ENCODE measurements around the gene SREBF2. TPM values are rescaled to one million over a fixed set of nuclear protein-coding genes. Genes with fewer than 3 reads are reported as not detected.
A peak's percentile ranks its signal among the peaks of the same experiment; 100 is the strongest.

Gene SREBF2
- polyA plus RNA-seq, 2 of the 4 experiments (the other 2 are of a cell fraction), result 19.4 to 30.8 TPM

DNA sequence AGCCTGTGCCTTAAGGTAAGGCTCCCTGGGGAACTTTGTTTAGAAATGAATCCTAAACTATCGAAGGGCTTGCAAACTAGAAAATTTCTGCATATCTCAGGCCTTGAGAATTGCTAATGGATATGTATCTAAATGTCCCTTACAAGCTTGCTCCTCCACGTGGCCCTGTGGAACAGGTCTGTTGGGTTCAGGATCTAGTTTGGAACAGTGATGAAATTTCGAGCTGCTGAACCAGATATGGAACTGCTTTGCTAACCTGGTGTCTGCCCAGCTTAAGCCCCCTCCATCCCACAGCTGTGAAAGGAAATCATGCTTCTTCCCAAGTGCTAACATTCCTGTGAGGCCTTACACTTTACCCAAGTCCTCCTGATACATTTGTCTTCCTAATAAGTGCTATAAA, 11.6 kb downstream of the SREBF2 start:
- H3K4me3 ChIP-seq, result no peak overlapping the region
- 59% methylated on average over 3 of the region's 3 CpGs for WGBS (ENCODE audit: missing lambda C conversion rate)
- 0 out of 6 replicates have a peak overlapping the region, but pooled peaks of 1 of the 2 experiments have one; percentile 37 for H3K27ac ChIP-seq
- TF ChIP-seq HOXB5 (CRISPR knock-in tag; IDR thresholded peaks at IDR 0.05), result no peak
- TF ChIP-seq, protein P1, sequence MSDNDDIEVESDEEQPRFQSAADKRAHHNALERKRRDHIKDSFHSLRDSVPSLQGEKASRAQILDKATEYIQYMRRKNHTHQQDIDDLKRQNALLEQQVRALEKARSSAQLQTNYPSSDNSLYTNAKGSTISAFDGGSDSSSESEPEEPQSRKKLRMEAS (IDR thresholded peaks at IDR 0.05), result no peak
- no peak for TF ChIP-seq KDM5A (IDR thresholded peaks at IDR 0.05)
- TF ChIP-seq NFE2L2 (conservative IDR thresholded peaks at IDR 0.05; ENCODE audit: low read length), result no peak
- no peak for TF ChIP-seq TP53 (CRISPR knock-in tag; IDR thresholded peaks at IDR 0.05)
- TF ChIP-seq CBX8 (IDR thresholded peaks at IDR 0.05), result no peak
- TF ChIP-seq HEYL (CRISPR knock-in tag; IDR thresholded peaks at IDR 0.05), result no peak
- no peak for TF ChIP-seq MYC (IDR thresholded peaks at IDR 0.05; ENCODE audit: borderline replicate concordance, low read length)
- TF ChIP-seq, protein P2, sequence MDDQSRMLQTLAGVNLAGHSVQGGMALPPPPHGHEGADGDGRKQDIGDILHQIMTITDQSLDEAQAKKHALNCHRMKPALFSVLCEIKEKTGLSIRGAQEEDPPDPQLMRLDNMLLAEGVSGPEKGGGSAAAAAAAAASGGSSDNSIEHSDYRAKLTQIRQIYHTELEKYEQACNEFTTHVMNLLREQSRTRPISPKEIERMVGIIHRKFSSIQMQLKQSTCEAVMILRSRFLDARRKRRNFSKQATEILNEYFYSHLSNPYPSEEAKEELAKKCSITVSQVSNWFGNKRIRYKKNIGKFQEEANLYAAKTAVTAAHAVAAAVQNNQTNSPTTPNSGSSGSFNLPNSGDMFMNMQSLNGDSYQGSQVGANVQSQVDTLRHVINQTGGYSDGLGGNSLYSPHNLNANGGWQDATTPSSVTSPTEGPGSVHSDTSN (IDR thresholded peaks at IDR 0.05), result no peak
- TF ChIP-seq, protein P3, sequence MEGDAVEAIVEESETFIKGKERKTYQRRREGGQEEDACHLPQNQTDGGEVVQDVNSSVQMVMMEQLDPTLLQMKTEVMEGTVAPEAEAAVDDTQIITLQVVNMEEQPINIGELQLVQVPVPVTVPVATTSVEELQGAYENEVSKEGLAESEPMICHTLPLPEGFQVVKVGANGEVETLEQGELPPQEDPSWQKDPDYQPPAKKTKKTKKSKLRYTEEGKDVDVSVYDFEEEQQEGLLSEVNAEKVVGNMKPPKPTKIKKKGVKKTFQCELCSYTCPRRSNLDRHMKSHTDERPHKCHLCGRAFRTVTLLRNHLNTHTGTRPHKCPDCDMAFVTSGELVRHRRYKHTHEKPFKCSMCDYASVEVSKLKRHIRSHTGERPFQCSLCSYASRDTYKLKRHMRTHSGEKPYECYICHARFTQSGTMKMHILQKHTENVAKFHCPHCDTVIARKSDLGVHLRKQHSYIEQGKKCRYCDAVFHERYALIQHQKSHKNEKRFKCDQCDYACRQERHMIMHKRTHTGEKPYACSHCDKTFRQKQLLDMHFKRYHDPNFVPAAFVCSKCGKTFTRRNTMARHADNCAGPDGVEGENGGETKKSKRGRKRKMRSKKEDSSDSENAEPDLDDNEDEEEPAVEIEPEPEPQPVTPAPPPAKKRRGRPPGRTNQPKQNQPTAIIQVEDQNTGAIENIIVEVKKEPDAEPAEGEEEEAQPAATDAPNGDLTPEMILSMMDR (IDR thresholded peaks at IDR 0.05), result no peak
- TF ChIP-seq ZC3H11A (IDR thresholded peaks at IDR 0.05), result no peak
- TF ChIP-seq HDAC2 (IDR thresholded peaks at IDR 0.05), result no peak
- no peak for TF ChIP-seq CBX2 (IDR thresholded peaks at IDR 0.05; ENCODE audit: borderline replicate concordance, low read depth)
- TF ChIP-seq MAFK (IDR thresholded peaks at IDR 0.05; ENCODE audit: partially characterized antibody), result no peak
- TF ChIP-seq SREBF2 (IDR thresholded peaks at IDR 0.05), result no peak
- no peak for TF ChIP-seq CEBPB (IDR thresholded peaks at IDR 0.05)
- TF ChIP-seq, protein P4, sequence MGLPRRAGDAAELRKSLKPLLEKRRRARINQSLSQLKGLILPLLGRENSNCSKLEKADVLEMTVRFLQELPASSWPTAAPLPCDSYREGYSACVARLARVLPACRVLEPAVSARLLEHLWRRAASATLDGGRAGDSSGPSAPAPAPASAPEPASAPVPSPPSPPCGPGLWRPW (IDR thresholded peaks at IDR 0.05), result no peak
- no peak for TF ChIP-seq FOXS1 (CRISPR knock-in tag; IDR thresholded peaks at IDR 0.05)
- TF ChIP-seq HOXB13 (CRISPR knock-in tag; IDR thresholded peaks at IDR 0.05; ENCODE audit: low read depth), result no peak
- TF ChIP-seq RARB (CRISPR knock-in tag; IDR thresholded peaks at IDR 0.05), result no peak
- FAIRE-seq (no peak), DNase-seq (ENCODE audit: low read depth in 1 of 2, low spot score in 1 of 2) (no peak), ATAC-seq (no peak)
- no peaks in the 10 kb centered on the region for H3K9me3 ChIP-seq
- peaks cover 56% of the 10 kb centered on the region for H3K4me1 ChIP-seq
- H3K4me2 ChIP-seq, result no peak overlapping the region
- POLR2A ChIA-PET, result no interaction called here
- CTCF ChIA-PET, result interaction anchor here (4.1 kb wide), 1 partner anchor 13 kb away, joined by 14 read pairs; no protein-coding TSS in a partner anchor

DNA sequence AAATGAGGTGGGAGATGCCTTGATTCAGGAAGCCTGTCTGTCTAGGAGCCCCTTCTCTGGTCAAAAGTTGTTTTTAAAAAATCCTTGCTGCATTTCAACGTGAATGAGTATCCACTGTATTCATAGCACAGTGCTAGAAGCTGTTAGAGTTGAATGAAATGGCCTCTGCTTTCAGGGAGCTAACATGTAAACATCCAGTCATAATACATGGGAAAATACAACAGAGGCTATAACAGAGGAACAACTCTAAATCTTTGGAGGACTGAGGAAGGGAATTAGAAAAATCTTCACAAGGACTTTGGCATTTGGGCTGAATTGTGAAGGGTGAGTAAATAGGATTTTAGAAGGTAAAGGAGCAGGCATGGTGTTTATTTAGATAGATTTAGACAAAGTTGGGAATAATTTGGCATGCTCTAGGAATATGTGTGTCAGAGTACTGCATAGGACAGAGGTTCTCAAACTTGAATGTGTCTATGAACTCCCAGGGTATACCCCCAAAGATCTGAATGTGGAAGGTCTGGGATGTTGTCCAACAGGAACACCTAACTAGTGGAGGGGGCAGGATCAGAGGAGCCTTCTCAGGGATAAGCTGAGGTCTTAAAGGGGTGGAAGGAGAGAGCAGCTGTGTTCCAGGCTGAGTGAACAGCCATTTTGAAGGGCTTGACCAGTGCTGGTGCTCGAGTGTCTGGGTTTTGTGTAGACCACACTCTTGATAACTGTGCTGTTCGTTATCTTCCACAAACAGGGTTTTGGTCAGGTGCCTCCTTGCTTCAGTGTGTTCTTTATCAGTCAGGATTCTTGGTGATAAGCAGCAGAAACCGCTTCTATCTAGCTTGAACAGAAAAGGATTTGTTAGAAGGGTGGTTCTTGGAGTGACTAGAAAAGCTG, 12.7 kb downstream of the SREBF2 start:
- no peak overlapping the region for H3K4me2 ChIP-seq
- ChIA-PET CTCF (interaction anchor here (2.3 to 4.1 kb wide), 2 partner anchors 11 to 12 kb away, joined by 13 to 14 read pairs; no protein-coding TSS in a partner anchor), POLR2A (interaction anchor here (1.5 kb wide), 1 partner anchor 13 kb away, joined by 5 read pairs; the partner anchor contains the start of gene SREBF2)
- ATAC-seq, result peak; percentile 34 to 43; a peak in 4 of 6 replicates
- no peak for DNase-seq (ENCODE audit: low read depth in 1 of 2, low spot score in 1 of 2)
- peaks cover 50% of the 10 kb centered on the region for H3K4me1 ChIP-seq
- 0 out of 6 replicates have a peak overlapping the region, but pooled peaks of 1 of the 2 experiments have one; percentile 19 for H3K27ac ChIP-seq
- no peaks in the 10 kb centered on the region for H3K9me3 ChIP-seq
- WGBS (ENCODE audit: missing lambda C conversion rate), result 81% methylated on average over 4 of the region's 4 CpGs
- no peak for FAIRE-seq
- TF ChIP-seq, protein P4 (IDR thresholded peaks at IDR 0.05), result no peak
- TF ChIP-seq FOXS1 (CRISPR knock-in tag; IDR thresholded peaks at IDR 0.05) (no peak), NFE2L2 (conservative IDR thresholded peaks at IDR 0.05; ENCODE audit: low read length) (no peak), RAD21 (conservative IDR thresholded peaks at IDR 0.05 in 1 of 2, IDR thresholded peaks at IDR 0.05 in 1 of 2) (no peak), FOSL2 (IDR thresholded peaks at IDR 0.05) (no peak), FOSL2 (CRISPR knock-in tag; IDR thresholded peaks at IDR 0.05) (no peak), ZFP36 (IDR thresholded peaks at IDR 0.05; ENCODE audit: borderline replicate concordance, partially characterized antibody) (no peak), NR3C1 (IDR thresholded peaks at IDR 0.05) (no peak), CEBPB (IDR thresholded peaks at IDR 0.05) (no peak), MAFK (IDR thresholded peaks at IDR 0.05; ENCODE audit: partially characterized antibody) (no peak), ZSCAN20 (CRISPR knock-in tag; IDR thresholded peaks at IDR 0.05) (no peak), HDAC2 (IDR thresholded peaks at IDR 0.05) (no peak)
- TF ChIP-seq, protein P5, sequence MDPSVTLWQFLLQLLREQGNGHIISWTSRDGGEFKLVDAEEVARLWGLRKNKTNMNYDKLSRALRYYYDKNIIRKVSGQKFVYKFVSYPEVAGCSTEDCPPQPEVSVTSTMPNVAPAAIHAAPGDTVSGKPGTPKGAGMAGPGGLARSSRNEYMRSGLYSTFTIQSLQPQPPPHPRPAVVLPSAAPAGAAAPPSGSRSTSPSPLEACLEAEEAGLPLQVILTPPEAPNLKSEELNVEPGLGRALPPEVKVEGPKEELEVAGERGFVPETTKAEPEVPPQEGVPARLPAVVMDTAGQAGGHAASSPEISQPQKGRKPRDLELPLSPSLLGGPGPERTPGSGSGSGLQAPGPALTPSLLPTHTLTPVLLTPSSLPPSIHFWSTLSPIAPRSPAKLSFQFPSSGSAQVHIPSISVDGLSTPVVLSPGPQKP (IDR thresholded peaks at IDR 0.05; ENCODE audit: low read depth, low read length), result no peak
- no peak overlapping the region for H3K4me3 ChIP-seq
